ENCODE measurements around the gene SUPT16H.

DNA sequence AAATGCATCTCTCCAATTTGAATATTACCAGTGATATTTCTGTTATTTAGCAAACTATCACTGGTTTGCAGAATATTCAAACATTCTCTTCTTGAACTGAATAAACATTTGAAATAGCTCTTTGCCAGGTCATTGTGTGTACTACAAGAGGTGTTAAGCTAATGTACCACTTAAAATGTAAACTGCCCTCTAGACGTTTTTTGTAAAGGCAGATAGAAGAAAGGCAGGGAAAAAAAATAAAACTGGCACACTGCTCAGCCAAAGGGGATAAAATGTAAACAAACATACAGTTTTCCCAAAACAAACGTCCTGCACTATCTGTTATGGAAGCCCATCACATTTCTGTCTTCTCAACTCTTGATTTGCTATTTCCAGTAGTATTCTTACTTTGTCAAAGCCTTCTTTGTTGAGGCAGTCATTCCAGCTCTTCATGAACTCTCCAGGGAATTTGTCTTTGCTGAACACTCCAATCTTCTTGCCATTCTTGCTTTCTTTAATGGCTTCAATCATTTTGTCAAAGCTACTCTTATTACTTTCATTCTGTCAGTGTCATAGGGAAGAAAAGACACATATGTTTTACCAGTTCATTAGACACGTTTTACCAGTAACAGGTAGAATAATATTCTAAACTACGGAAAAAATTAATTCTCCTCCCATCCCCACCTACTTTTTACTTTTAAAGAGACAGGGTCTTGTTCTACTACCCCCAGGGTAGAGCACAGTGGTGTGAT lies 13.7 kb downstream of the SUPT16H start:
- no peak for TF ChIP-seq POLR2A (IDR thresholded peaks at IDR 0.05)
- TF ChIP-seq, protein P1, sequence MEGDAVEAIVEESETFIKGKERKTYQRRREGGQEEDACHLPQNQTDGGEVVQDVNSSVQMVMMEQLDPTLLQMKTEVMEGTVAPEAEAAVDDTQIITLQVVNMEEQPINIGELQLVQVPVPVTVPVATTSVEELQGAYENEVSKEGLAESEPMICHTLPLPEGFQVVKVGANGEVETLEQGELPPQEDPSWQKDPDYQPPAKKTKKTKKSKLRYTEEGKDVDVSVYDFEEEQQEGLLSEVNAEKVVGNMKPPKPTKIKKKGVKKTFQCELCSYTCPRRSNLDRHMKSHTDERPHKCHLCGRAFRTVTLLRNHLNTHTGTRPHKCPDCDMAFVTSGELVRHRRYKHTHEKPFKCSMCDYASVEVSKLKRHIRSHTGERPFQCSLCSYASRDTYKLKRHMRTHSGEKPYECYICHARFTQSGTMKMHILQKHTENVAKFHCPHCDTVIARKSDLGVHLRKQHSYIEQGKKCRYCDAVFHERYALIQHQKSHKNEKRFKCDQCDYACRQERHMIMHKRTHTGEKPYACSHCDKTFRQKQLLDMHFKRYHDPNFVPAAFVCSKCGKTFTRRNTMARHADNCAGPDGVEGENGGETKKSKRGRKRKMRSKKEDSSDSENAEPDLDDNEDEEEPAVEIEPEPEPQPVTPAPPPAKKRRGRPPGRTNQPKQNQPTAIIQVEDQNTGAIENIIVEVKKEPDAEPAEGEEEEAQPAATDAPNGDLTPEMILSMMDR (IDR thresholded peaks at IDR 0.05) = no peak

All from ovary (tissue), 3 donors.